ENCODE measurements around the gene MSI2. TPM values are rescaled to one million over a fixed set of nuclear protein-coding genes. Genes with fewer than 3 reads are reported as not detected.

MSI2 gene
- total RNA-seq, 1 donor from 2014 or later: 67.9 TPM

DNA sequence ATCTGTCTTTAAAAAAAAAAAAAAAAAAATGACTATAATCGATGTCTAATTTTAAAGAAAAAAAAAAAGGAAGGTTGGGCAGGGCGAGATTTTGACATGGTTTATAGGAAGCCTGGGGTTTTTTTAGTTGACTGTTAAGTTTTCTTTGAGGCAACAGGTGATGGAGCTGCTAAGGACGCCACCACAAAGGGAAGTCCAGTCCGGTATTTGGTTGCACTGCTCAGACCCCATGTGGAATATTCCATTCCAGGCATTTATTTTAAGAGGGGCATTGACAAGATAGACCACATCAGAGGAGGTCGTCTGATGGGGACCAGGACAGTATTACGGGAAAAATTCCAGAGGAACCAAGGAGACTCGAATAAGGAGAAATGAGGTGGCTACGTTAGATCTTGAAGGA, 320.4 kb downstream of the MSI2 start:
- Histone ChIP-seq H3K4me2 (ENCODE audit: low read length) (no peak overlapping the region), H3K27ac (ENCODE audit: low read depth, low read length) (no peak overlapping the region), H3K79me2 (ENCODE audit: insufficient read depth, low read length) (no peaks in the 10 kb centered on the region), H4K20me1 (ENCODE audit: insufficient read depth, low read length) (no peaks in the 10 kb centered on the region), H3K27me3 (ENCODE audit: insufficient read depth, low read length) (no peaks in the 10 kb centered on the region), H3K4me3 (ENCODE audit: insufficient read depth, low read depth, low read length) (no peak overlapping the region), H3K4me1 (ENCODE audit: insufficient read depth, low read length) (peaks cover 13% of the 10 kb centered on the region), H3K9me3 (ENCODE audit: insufficient read depth, low read depth, low read length) (no peaks in the 10 kb centered on the region), H2AFZ (ENCODE audit: low read depth, low read length) (no peak overlapping the region), H3K9ac (ENCODE audit: low read length) (no peak overlapping the region), H3K36me3 (ENCODE audit: insufficient read depth, low read length) (no peaks in the 10 kb centered on the region)
- peaks cover 5% of the 10 kb centered on the region for H3K36me3 Mint-ChIP-seq (ENCODE audit: low read depth, unreplicated experiment)
- no peak overlapping the region for H3K27ac Mint-ChIP-seq (ENCODE audit: unreplicated experiment)
- no peaks in the 10 kb centered on the region for H3K9me3 Mint-ChIP-seq (ENCODE audit: unreplicated experiment)
- no peak overlapping the region for H3K4me3 Mint-ChIP-seq (ENCODE audit: unreplicated experiment)
- FAIRE-seq: no peak
- no peak for TF ChIP-seq EZH2 (IDR thresholded peaks at IDR 0.05; ENCODE audit: insufficient read depth, low read length)
- no peaks in the 10 kb centered on the region for H3K27me3 Mint-ChIP-seq (ENCODE audit: low read depth, unreplicated experiment)
- peaks cover 11% of the 10 kb centered on the region for H3K4me1 Mint-ChIP-seq (ENCODE audit: low read depth, unreplicated experiment)
- DNase-seq (ENCODE audit: low read depth): no peak

- TF ChIP-seq EZH2 (IDR thresholded peaks at IDR 0.05; ENCODE audit: insufficient read depth, low read length) (no peak), CTCF (IDR thresholded peaks at IDR 0.05; ENCODE audit: insufficient read depth, low read depth, low read length) (no peak)
- no peaks in the 10 kb centered on the region for H3K79me2 ChIP-seq (ENCODE audit: insufficient read depth, low read length)
- H3K27me3 ChIP-seq (ENCODE audit: insufficient read depth, low read length): no peaks in the 10 kb centered on the region
- H3K27ac ChIP-seq (ENCODE audit: low read depth, low read length): no peak overlapping the region
- no peaks in the 10 kb centered on the region for H4K20me1 ChIP-seq (ENCODE audit: insufficient read depth, low read length)
- FAIRE-seq (no peak), DNase-seq (ENCODE audit: low read depth) (peak; percentile 69)
- peaks cover 13% of the 10 kb centered on the region for H3K4me1 ChIP-seq (ENCODE audit: insufficient read depth, low read length)
- H2AFZ ChIP-seq (ENCODE audit: low read depth, low read length): peak overlapping the region; percentile 54
- H3K36me3 Mint-ChIP-seq (ENCODE audit: low read depth, unreplicated experiment): peaks cover 7% of the 10 kb centered on the region
- peak overlapping the region; percentile 50 for H3K9ac ChIP-seq (ENCODE audit: low read length)
- H3K4me2 ChIP-seq (ENCODE audit: low read length): peak overlapping the region; percentile 83
- H3K4me1 Mint-ChIP-seq (ENCODE audit: low read depth, unreplicated experiment): peaks cover 11% of the 10 kb centered on the region
- H3K9me3 ChIP-seq (ENCODE audit: insufficient read depth, low read depth, low read length): no peaks in the 10 kb centered on the region
- no peaks in the 10 kb centered on the region for H3K9me3 Mint-ChIP-seq (ENCODE audit: unreplicated experiment)
- H3K4me3 Mint-ChIP-seq (ENCODE audit: unreplicated experiment): peak overlapping the region; percentile 63
- H3K27me3 Mint-ChIP-seq (ENCODE audit: low read depth, unreplicated experiment): no peaks in the 10 kb centered on the region
- peak overlapping the region; percentile 22 for H3K4me3 ChIP-seq (ENCODE audit: insufficient read depth, low read depth, low read length)
- no peak overlapping the region for H3K27ac Mint-ChIP-seq (ENCODE audit: unreplicated experiment)
- H3K36me3 ChIP-seq (ENCODE audit: insufficient read depth, low read length): no peaks in the 10 kb centered on the region
Observed at GRCh38 chr17:57577751-57578607, 321.7 kb downstream of the MSI2 start.

DNA sequence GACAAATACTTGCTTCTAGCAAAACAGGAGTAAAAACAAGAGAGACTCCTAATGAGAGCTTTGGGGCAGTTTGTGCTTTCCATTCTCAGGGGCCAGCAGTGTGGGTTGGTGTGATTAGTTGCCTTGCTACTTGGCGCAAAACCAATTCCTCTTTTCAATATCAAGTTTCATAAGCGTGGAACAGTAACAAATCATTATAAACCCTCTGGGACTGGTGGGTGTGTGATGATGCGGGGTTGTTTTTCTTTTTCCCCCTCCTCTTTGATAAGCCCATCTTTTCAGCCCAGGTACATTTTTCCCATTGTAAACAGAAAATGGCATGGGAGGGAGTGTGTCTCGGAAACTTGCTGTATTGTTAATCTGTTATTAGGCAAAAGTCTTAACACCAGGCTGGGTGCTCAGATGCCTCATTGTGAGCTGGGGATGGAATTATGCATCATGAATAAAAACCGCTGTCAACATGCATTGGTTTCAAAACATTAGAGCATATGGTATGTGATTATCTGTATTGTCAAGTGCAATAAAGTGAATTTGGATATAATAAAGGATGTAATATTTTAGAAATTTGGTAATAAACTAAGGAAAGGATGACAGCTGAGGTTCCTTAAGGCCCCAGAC, 322.4 kb downstream of the MSI2 start:
- Histone ChIP-seq H3K4me1 (ENCODE audit: insufficient read depth, low read length) (peaks cover 13% of the 10 kb centered on the region), H2AFZ (ENCODE audit: low read depth, low read length) (no peak overlapping the region), H3K27ac (ENCODE audit: low read depth, low read length) (no peak overlapping the region), H3K36me3 (ENCODE audit: insufficient read depth, low read length) (no peaks in the 10 kb centered on the region), H4K20me1 (ENCODE audit: insufficient read depth, low read length) (no peaks in the 10 kb centered on the region), H3K79me2 (ENCODE audit: insufficient read depth, low read length) (no peaks in the 10 kb centered on the region), H3K4me2 (ENCODE audit: low read length) (peak overlapping the region; percentile 83), H3K4me3 (ENCODE audit: insufficient read depth, low read depth, low read length) (no peak overlapping the region), H3K27me3 (ENCODE audit: insufficient read depth, low read length) (no peaks in the 10 kb centered on the region), H3K9ac (ENCODE audit: low read length) (no peak overlapping the region), H3K9me3 (ENCODE audit: insufficient read depth, low read depth, low read length) (no peaks in the 10 kb centered on the region)
- Mint-ChIP-seq H3K4me3 (ENCODE audit: unreplicated experiment) (no peak overlapping the region), H3K9me3 (ENCODE audit: unreplicated experiment) (no peaks in the 10 kb centered on the region), H3K36me3 (ENCODE audit: low read depth, unreplicated experiment) (peaks cover 7% of the 10 kb centered on the region), H3K27me3 (ENCODE audit: low read depth, unreplicated experiment) (no peaks in the 10 kb centered on the region), H3K4me1 (ENCODE audit: low read depth, unreplicated experiment) (peaks cover 11% of the 10 kb centered on the region), H3K27ac (ENCODE audit: unreplicated experiment) (no peak overlapping the region)
- FAIRE-seq (no peak), DNase-seq (ENCODE audit: low read depth) (peak; percentile 51)
- TF ChIP-seq EZH2 (IDR thresholded peaks at IDR 0.05; ENCODE audit: insufficient read depth, low read length): no peak
- TF ChIP-seq CTCF (IDR thresholded peaks at IDR 0.05; ENCODE audit: insufficient read depth, low read depth, low read length): no peak
